HUES48 (cell line): ENCODE results near the gene SPINK6.

Experiments
- H3K27ac ChIP-seq: one replicate; pipeline ENCODE4 v1.7.0; 2013; ENCODE audit warnings: low read depth, low read length, inconsistent platforms
- H3K27me3 ChIP-seq: 2 replicates; pipeline ENCODE4 v1.6.1; 2013; ENCODE audit warnings: mild to moderate bottlenecking, low read length; ENCODE audit not compliant: control insufficient read depth, insufficient read depth
- H3K36me3 ChIP-seq: 2 replicates; pipeline ENCODE4 v1.6.1; 2013; ENCODE audit warnings: low read length; ENCODE audit not compliant: control insufficient read depth, insufficient read depth
- H3K4me1 ChIP-seq: 2 replicates; pipeline ENCODE4 v1.6.1; 2013; ENCODE audit warnings: mild to moderate bottlenecking, low read length; ENCODE audit not compliant: control insufficient read depth, insufficient read depth
- H3K4me3 ChIP-seq: 2 replicates; pipeline ENCODE4 v1.5.1; 2013; ENCODE audit warnings: mild to moderate bottlenecking, low read depth, low read length
- H3K9ac ChIP-seq: 2 replicates; pipeline ENCODE4 v1.6.1; 2013; ENCODE audit warnings: mild to moderate bottlenecking, low read depth, low read length, moderate library complexity
- H3K9me3 ChIP-seq: 2 replicates; pipeline ENCODE4 v1.6.1; 2013; ENCODE audit warnings: low read length; ENCODE audit not compliant: control insufficient read depth, insufficient read depth

The SPINK6 gene

DNA sequence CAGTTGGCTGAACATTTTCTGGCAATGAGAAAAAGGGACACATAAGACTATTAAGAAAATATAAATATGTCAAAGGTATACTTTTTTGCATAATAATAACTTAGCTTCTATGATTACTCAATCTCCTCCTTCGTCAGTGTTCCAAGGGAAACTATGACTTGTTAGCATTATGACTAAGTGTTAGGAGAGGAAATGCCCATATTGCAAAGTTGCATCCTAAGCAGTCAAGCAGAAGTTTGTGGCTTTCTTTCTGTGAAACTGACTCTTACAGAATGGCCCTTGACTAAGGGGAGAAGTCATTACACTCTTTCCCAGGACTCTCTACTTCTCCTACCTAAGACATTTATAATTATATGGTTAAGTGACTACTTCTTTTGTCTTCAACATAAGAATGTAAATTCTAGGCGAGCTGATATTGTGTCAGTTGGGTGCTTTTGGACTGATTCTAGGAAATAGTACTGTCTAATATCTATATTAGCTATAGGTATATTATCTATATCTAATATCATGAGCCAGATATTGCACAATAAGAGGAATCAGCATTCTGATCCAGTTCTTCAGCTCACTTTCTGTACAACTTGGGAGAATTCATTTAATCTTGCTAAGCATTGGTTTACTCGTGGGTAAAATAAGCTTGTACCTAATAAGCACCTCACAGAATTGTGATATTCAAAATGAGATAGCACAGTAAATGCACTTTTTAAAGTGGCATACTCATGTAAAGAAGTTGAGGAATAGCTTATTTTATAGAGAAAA, 16.4 kb upstream of the SPINK6 start:
- H3K27me3 ChIP-seq, result no peaks in the 10 kb centered on the region
- H3K9ac ChIP-seq, result no peak overlapping the region
- H3K9me3 ChIP-seq, result no peaks in the 10 kb centered on the region
- no peak overlapping the region for H3K4me3 ChIP-seq
- no peaks in the 10 kb centered on the region for H3K4me1 ChIP-seq
- no peaks in the 10 kb centered on the region for H3K36me3 ChIP-seq
- no peak overlapping the region for H3K27ac ChIP-seq

- Histone ChIP-seq H3K9me3 (no peaks in the 10 kb centered on the region), H3K9ac (no peak overlapping the region), H3K4me3 (no peak overlapping the region), H3K27me3 (no peaks in the 10 kb centered on the region), H3K27ac (no peak overlapping the region), H3K4me1 (no peaks in the 10 kb centered on the region), H3K36me3 (no peaks in the 10 kb centered on the region)
Measured at GRCh38 chr5:148191010-148191409, 11.8 kb upstream of the SPINK6 start.

DNA sequence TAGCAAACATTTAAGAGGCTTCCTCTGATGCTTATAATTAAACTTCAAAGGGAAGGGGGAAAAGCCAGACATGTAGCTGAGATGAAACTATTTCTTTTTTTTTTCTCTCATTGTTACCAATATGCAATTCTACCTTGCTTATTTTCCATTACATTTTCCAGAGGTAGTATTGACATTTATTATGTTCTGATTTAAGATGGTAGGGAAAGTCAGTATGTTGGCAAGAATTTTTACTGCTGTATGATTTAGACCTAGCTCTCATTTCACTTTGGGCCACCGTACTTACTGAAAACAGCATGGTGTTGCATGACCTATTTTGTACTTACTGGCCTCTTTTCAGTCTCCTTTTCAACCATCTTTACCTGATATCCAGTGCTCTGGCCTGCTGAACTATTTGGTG, 9.6 kb upstream of the SPINK6 start:
- no peaks in the 10 kb centered on the region for H3K4me1 ChIP-seq
- H3K9me3 ChIP-seq, result no peaks in the 10 kb centered on the region
- H3K36me3 ChIP-seq, result no peaks in the 10 kb centered on the region
- H3K27ac ChIP-seq, result no peak overlapping the region
- no peaks in the 10 kb centered on the region for H3K27me3 ChIP-seq
- H3K4me3 ChIP-seq, result no peak overlapping the region
- no peak overlapping the region for H3K9ac ChIP-seq

DNA sequence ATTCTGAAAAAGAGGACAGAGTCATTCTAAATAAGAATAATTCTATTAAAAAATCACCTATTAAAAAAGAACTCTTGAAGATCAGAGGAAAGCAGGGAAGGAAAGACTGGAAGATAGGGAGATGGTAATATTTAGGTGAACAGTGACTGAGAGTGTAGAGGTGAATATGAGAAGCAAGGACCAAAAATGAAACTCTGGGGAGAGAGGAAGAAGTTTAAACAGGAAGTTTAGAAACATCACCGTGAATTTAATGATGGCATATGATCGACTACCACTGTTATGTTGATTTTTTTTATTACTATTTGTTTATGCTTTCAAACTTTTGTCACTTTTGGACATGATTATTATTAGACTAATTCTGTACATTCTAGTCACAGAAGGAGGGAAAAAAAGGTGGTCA, 1.7 kb upstream of the SPINK6 start:
- no peak overlapping the region for H3K4me3 ChIP-seq

GRCh38 chr5:148205044-148205806, 2.4 kb downstream of the SPINK6 start:
- Histone ChIP-seq H3K9me3 (no peaks in the 10 kb centered on the region), H3K27ac (no peak overlapping the region), H3K4me3 (no peak overlapping the region), H3K36me3 (no peaks in the 10 kb centered on the region), H3K9ac (no peak overlapping the region), H3K4me1 (no peaks in the 10 kb centered on the region), H3K27me3 (no peaks in the 10 kb centered on the region)

More for the DNA sequence above, 1.7 kb upstream of the SPINK6 start:
- Histone ChIP-seq H3K27me3 (no peaks in the 10 kb centered on the region), H3K4me1 (peaks cover 5% of the 10 kb centered on the region), H3K9me3 (no peaks in the 10 kb centered on the region), H3K9ac (no peak overlapping the region), H3K36me3 (no peaks in the 10 kb centered on the region), H3K27ac (no peak overlapping the region)

DNA sequence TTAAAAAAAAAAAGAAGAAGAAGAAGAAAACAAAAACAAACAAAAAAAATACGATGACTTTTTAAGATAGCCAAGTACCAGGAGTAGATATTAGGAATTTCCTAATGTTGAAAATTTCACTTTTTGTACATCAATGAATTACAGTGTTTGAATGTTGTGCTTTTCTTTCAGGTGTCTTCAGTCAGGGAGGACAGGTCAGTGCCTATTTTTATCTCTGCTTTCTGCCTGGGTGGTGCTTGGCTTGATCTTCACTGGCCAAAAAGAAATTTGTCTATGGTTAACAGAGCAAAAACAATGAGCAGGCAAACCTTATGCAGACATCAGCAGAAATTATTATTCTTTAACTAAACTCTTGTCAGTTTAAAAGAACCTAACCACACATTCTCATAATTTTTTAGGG, 3.0 kb downstream of the SPINK6 start:
- Histone ChIP-seq H3K4me3 (no peak overlapping the region), H3K27me3 (no peaks in the 10 kb centered on the region), H3K9me3 (no peaks in the 10 kb centered on the region), H3K9ac (no peak overlapping the region), H3K27ac (no peak overlapping the region), H3K4me1 (no peaks in the 10 kb centered on the region), H3K36me3 (no peaks in the 10 kb centered on the region)

GRCh38 chr5:148206620-148207019, 3.8 kb downstream of the SPINK6 start:
- H3K9ac ChIP-seq, result no peak overlapping the region
- H3K4me1 ChIP-seq, result no peaks in the 10 kb centered on the region
- H3K27ac ChIP-seq, result no peak overlapping the region
- no peaks in the 10 kb centered on the region for H3K9me3 ChIP-seq
- no peaks in the 10 kb centered on the region for H3K36me3 ChIP-seq
- H3K27me3 ChIP-seq, result no peaks in the 10 kb centered on the region
- H3K4me3 ChIP-seq, result no peak overlapping the region

DNA sequence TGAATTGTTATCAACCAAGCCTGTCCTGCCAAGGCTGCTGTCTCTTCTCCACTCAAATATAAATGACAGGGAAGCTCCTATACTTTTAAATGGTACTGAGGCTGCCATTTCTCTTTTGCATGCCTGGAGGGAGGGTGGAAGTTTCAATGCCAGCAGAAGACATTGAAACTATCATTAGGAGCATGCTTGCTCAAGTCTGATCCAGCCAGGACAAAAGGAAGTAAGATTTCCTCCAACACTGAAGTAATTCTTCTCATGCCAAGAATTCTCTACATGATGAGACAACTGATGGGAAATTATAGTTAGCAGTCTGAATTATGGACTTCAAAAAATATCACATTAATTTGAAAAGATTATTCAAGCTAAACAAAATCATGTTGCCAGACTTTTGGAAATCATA, 5.4 kb downstream of the SPINK6 start:
- H3K9me3 ChIP-seq, result no peaks in the 10 kb centered on the region
- no peaks in the 10 kb centered on the region for H3K4me1 ChIP-seq
- no peak overlapping the region for H3K4me3 ChIP-seq
- no peaks in the 10 kb centered on the region for H3K27me3 ChIP-seq
- H3K9ac ChIP-seq, result no peak overlapping the region
- H3K27ac ChIP-seq, result no peak overlapping the region
- H3K36me3 ChIP-seq, result no peaks in the 10 kb centered on the region

- no peak overlapping the region for H3K4me3 ChIP-seq
- no peaks in the 10 kb centered on the region for H3K27me3 ChIP-seq
- no peaks in the 10 kb centered on the region for H3K36me3 ChIP-seq
- no peaks in the 10 kb centered on the region for H3K4me1 ChIP-seq
- H3K9ac ChIP-seq, result no peak overlapping the region
- no peaks in the 10 kb centered on the region for H3K9me3 ChIP-seq
- no peak overlapping the region for H3K27ac ChIP-seq
Measured at GRCh38 chr5:148209151-148209770, 6.4 kb downstream of the SPINK6 start.

- Histone ChIP-seq H3K27me3 (no peaks in the 10 kb centered on the region), H3K4me3 (no peak overlapping the region), H3K4me1 (no peaks in the 10 kb centered on the region), H3K9me3 (no peaks in the 10 kb centered on the region), H3K27ac (no peak overlapping the region), H3K36me3 (no peaks in the 10 kb centered on the region), H3K9ac (no peak overlapping the region)
Measured at GRCh38 chr5:148214665-148215185, 11.9 kb downstream of the SPINK6 start.

DNA sequence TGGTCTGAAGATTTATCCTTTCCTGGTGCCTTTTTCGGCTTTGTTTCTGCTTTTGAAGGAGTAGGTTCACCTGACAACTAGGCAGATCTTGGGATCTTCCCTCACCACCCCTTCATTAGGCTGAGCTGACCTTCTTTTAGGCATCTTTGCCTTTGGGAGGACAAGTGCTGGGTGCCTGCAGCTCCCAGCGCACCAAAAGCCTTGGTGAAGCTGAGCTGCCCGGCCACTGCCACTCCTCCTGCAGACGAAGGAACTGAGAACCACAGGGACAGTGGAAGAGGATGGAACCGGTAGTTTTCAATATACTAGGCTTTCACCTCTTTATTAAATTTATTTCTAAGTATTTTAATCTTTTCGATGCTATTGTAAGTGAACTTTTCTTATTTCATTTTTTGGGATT, 18.7 kb downstream of the SPINK6 start:
- H3K9ac ChIP-seq, result no peak overlapping the region
- H3K4me3 ChIP-seq, result no peak overlapping the region
- H3K27ac ChIP-seq, result no peak overlapping the region
- H3K4me1 ChIP-seq, result no peaks in the 10 kb centered on the region
- H3K36me3 ChIP-seq, result no peaks in the 10 kb centered on the region
- H3K9me3 ChIP-seq, result no peaks in the 10 kb centered on the region
- no peaks in the 10 kb centered on the region for H3K27me3 ChIP-seq
